ENCODE measurements around the gene COL9A1. TPM values are rescaled to one million over a fixed set of nuclear protein-coding genes. Genes with fewer than 3 reads are reported as not detected.

The COL9A1 gene
- total and polyA plus RNA-seq, 2 of the 8 experiments (the other 6 are each of a cell fraction or from before 2014, with no cell fraction given) = 7.9 to 18.1 TPM

- H2BK120ac ChIP-seq (replicated peaks; ENCODE audit: low read depth, low read length) = no peak overlapping the region
- H3K23me2 ChIP-seq (ENCODE audit: low read depth, low read length) = no peaks in the 10 kb centered on the region
- H3K18ac ChIP-seq (ENCODE audit: extremely low read depth, low read length) = no peak overlapping the region
- no peak overlapping the region for H2AK5ac ChIP-seq (ENCODE audit: low read depth, low read length)
- H3K14ac ChIP-seq (ENCODE audit: insufficient read length) = no peak overlapping the region
- no peak overlapping the region for H2BK5ac ChIP-seq (ENCODE audit: low read depth, low read length)
- H4K8ac ChIP-seq (ENCODE audit: extremely low read depth, insufficient read depth, low read length) = no peak overlapping the region
- DNase-seq (ENCODE audit: low read depth in 1 of 2, low spot score in 2 of 2) = no peak
- H4K91ac ChIP-seq (replicated peaks; ENCODE audit: insufficient read length, low read length) = no peak overlapping the region
- FAIRE-seq = no peak
- H3K36me3 ChIP-seq (ENCODE audit: control insufficient read depth in 2 of 4, insufficient read depth in 4 of 4, low read length in 3 of 4) = peaks cover 0 to 3% (median 0%) of the 10 kb centered on the region in 4 experiments; a peak in 1 of 8 replicates
- H2BK12ac ChIP-seq (ENCODE audit: low read depth, low read length) = no peak overlapping the region
- H3K4ac ChIP-seq (replicated peaks; ENCODE audit: insufficient read length, low read depth, low read length) = no peak overlapping the region
- H3K56ac ChIP-seq (replicated peaks; ENCODE audit: insufficient read length, low read depth, low read length) = no peak overlapping the region
- no peak overlapping the region for H3K27ac ChIP-seq (ENCODE audit: low read depth, low read length)
- H3K4me2 ChIP-seq (ENCODE audit: insufficient read depth in 1 of 2, low read depth in 2 of 2, low read length in 2 of 2) = no peak overlapping the region
- no peak overlapping the region for H4K5ac ChIP-seq (ENCODE audit: insufficient read length, low read depth, low read length)
- no peaks in the 10 kb centered on the region for H4K20me1 ChIP-seq (replicated peaks in 1 of 2; ENCODE audit: control insufficient read depth in 1 of 2, insufficient read depth in 2 of 2, low read length in 2 of 2)
- H3K79me1 ChIP-seq (ENCODE audit: low read depth, low read length) = no peaks in the 10 kb centered on the region
- POLR2A ChIA-PET (ENCODE audit: partially characterized antibody) = no interaction called here
- CTCF ChIA-PET (ENCODE audit: partially characterized antibody) = no interaction called here
- WGBS, 2 experiments (ENCODE audit: extremely low coverage in 1 of 2, insufficient coverage in 1 of 2, insufficient read length in 1 of 2, insufficient replicate concordance in 2 of 2, low coverage in 1 of 2, low lambda C conversion rate in 2 of 2, missing lambda C conversion rate in 1 of 2) = 86% methylated on average over 1 of the region's 1 CpG; no CpG with 5 or more reads in 1 of the 2 experiments
- H3K23ac ChIP-seq (ENCODE audit: insufficient read length) = no peak overlapping the region
- no peaks in the 10 kb centered on the region for H3K27me3 ChIP-seq (replicated peaks in 1 of 4; ENCODE audit: control insufficient read depth in 3 of 4, extremely low read depth in 1 of 4, insufficient read depth in 3 of 4, low read length in 3 of 4)
- no peaks in the 10 kb centered on the region for H3K79me2 ChIP-seq (ENCODE audit: control insufficient read depth in 1 of 2, insufficient read depth in 2 of 2, low read length in 2 of 2)
- H3K9ac ChIP-seq (replicated peaks in 1 of 4; ENCODE audit: extremely low read depth in 1 of 4, low read depth in 3 of 4, low read length in 3 of 4) = no peak overlapping the region
- H3K9me3 ChIP-seq (ENCODE audit: insufficient read depth in 2 of 2, low read depth in 1 of 2, low read length in 1 of 2) = no peaks in the 10 kb centered on the region
- no peak overlapping the region for H2BK20ac ChIP-seq (ENCODE audit: low read length)
- H3K4me1 ChIP-seq (replicated peaks in 1 of 4; ENCODE audit: control insufficient read depth in 3 of 4, insufficient read depth in 4 of 4, low read length in 3 of 4) = no peaks in the 10 kb centered on the region
- H2BK15ac ChIP-seq (ENCODE audit: low read length) = no peak overlapping the region
- no peak overlapping the region for H3K4me3 ChIP-seq (ENCODE audit: extremely low read depth in 1 of 4, insufficient read depth in 2 of 4, low read depth in 3 of 4, low read length in 4 of 4)
- no peak overlapping the region for H2AFZ ChIP-seq (ENCODE audit: low read length)
- TF ChIP-seq TAF1 (IDR thresholded peaks at IDR 0.05; ENCODE audit: low read depth, low read length) (no peak), BRCA1 (IDR thresholded peaks at IDR 0.05; ENCODE audit: low read depth, low read length) (no peak), CHD1 (IDR thresholded peaks at IDR 0.05; ENCODE audit: low read depth, low read length) (no peak), SRF (IDR thresholded peaks at IDR 0.05; ENCODE audit: low read depth, low read length) (no peak), EGR1 (IDR thresholded peaks at IDR 0.05; ENCODE audit: borderline replicate concordance, low read depth, low read length) (no peak), KDM5A (IDR thresholded peaks at IDR 0.05; ENCODE audit: low read length) (no peak), CBX8 (IDR thresholded peaks at IDR 0.05; ENCODE audit: borderline replicate concordance, low read depth, low read length) (no peak), RNF2 (IDR thresholded peaks at IDR 0.05; ENCODE audit: borderline replicate concordance, low read depth, low read length, missing control alignments, poor library complexity, severe bottlenecking) (no peak), SIRT6 (IDR thresholded peaks at IDR 0.05; ENCODE audit: low read length) (no peak), TCF12 (IDR thresholded peaks at IDR 0.05; ENCODE audit: low read depth, low read length) (no peak), FOSL1 (IDR thresholded peaks at IDR 0.05; ENCODE audit: insufficient read depth, low read depth, low read length) (no peak), RAD21 (IDR thresholded peaks at IDR 0.05 in 1 of 2, conservative IDR thresholded peaks at IDR 0.05 in 1 of 2; ENCODE audit: low read depth in 2 of 2, low read length in 2 of 2) (no peak), POLR2AphosphoS5 (IDR thresholded peaks at IDR 0.05; ENCODE audit: low read depth, low read length) (no peak), PHF8 (conservative IDR thresholded peaks at IDR 0.05; ENCODE audit: low read depth, low read length) (no peak)
- TF ChIP-seq, protein P1, sequence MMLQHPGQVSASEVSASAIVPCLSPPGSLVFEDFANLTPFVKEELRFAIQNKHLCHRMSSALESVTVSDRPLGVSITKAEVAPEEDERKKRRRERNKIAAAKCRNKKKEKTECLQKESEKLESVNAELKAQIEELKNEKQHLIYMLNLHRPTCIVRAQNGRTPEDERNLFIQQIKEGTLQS (IDR thresholded peaks at IDR 0.05; ENCODE audit: insufficient read depth, low read depth, low read length) = no peak
Observed at GRCh38 chr6:70258483-70258882, 44.4 kb downstream of the COL9A1 start.
